ENCODE measurements around the gene FGA. TPM values are rescaled to one million over a fixed set of nuclear protein-coding genes. Genes with fewer than 3 reads are reported as not detected.

The FGA gene
- total RNA-seq, 1 experiment from 2014 or later: not detected

GRCh38 chr4:154614306-154614705, 23.8 kb upstream of the FGA start:
- DNase-seq: no peak
- Histone ChIP-seq H3F3A (ENCODE audit: insufficient read depth, low read depth) (no peaks in the 10 kb centered on the region), H4K20me1 (ENCODE audit: insufficient read depth) (no peaks in the 10 kb centered on the region), H3K79me2 (ENCODE audit: low read depth) (no peaks in the 10 kb centered on the region), H3K4me3 (no peak overlapping the region), H3K9me3 (ENCODE audit: insufficient read depth, low read depth) (no peaks in the 10 kb centered on the region), H3K4me2 (no peak overlapping the region), H3K27me3 (ENCODE audit: insufficient read depth, low read depth) (no peaks in the 10 kb centered on the region), H3K36me3 (ENCODE audit: low read depth) (no peaks in the 10 kb centered on the region), H3K27ac (no peak overlapping the region), H3K4me1 (replicated peaks; ENCODE audit: insufficient read depth) (no peaks in the 10 kb centered on the region), H3K9me2 (ENCODE audit: insufficient read depth) (no peaks in the 10 kb centered on the region), H2AFZ (no peak overlapping the region)
- intact Hi-C loops (cut with micrococcal nuclease; ENCODE audit: unreplicated experiment): no loop called here
- BruUV-seq (replicated peaks): no TSS peak
- TF ChIP-seq CTCF (conservative IDR thresholded peaks at IDR 0.05): no peak
- no peak for TF ChIP-seq EZH2 (IDR thresholded peaks at IDR 0.05; ENCODE audit: low read depth)
- CTCF ChIA-PET: interaction anchor here (0.6 kb wide), 1 partner anchor 74 kb away, joined by 4 read pairs; no protein-coding TSS in a partner anchor
- POLR2A ChIA-PET (ENCODE audit: unreplicated experiment): no interaction called here

GRCh38 chr4:154612472-154613414, 22.2 kb upstream of the FGA start, which contains the start of gene FGG:
Gene FGG, minus strand, starts transcription at chr4:154612656. Its CDS starts 47 bp downstream, at chr4:154612609.
- H2AFZ ChIP-seq: no peak within 1 kb of the TSS
- no peaks in the 10 kb centered on the region for H3F3A ChIP-seq (ENCODE audit: insufficient read depth, low read depth)
- H3K79me2 ChIP-seq (ENCODE audit: low read depth): no peaks in the 10 kb centered on the region
- DNase-seq: no peak
- H3K27ac ChIP-seq: no peak within 1 kb of the TSS
- POLR2A ChIA-PET (ENCODE audit: unreplicated experiment): interaction anchor here (0.5 kb wide), 1 partner anchor 63 kb away, joined by 7 read pairs; the partner anchor contains the start of gene PLRG1
- H3K9me2 ChIP-seq (ENCODE audit: insufficient read depth): no peaks in the 10 kb centered on the region
- BruUV-seq (replicated peaks): no TSS peak
- no peaks in the 10 kb centered on the region for H3K27me3 ChIP-seq (ENCODE audit: insufficient read depth, low read depth)
- no peaks in the 10 kb centered on the region for H3K36me3 ChIP-seq (ENCODE audit: low read depth)
- H3K9me3 ChIP-seq (ENCODE audit: insufficient read depth, low read depth): no peaks in the 10 kb centered on the region
- no peak within 1 kb of the TSS for H3K4me3 ChIP-seq
- intact Hi-C loops (cut with micrococcal nuclease; ENCODE audit: unreplicated experiment): no loop called here
- no peaks in the 10 kb centered on the region for H4K20me1 ChIP-seq (ENCODE audit: insufficient read depth)
- CTCF ChIA-PET: interaction anchor here (0.6 kb wide), 2 partner anchors 62 to 97 kb away, joined by 3 read pairs; partner anchors contain the start of gene PLRG1
- no peak within 1 kb of the TSS for H3K4me2 ChIP-seq
- TF ChIP-seq CTCF (conservative IDR thresholded peaks at IDR 0.05) (no peak), EZH2 (IDR thresholded peaks at IDR 0.05; ENCODE audit: low read depth) (no peak)
- no peaks in the 10 kb centered on the region for H3K4me1 ChIP-seq (replicated peaks; ENCODE audit: insufficient read depth)

GRCh38 chr4:154611833-154612232, 21.3 kb upstream of the FGA start:
- intact Hi-C loops (cut with micrococcal nuclease; ENCODE audit: unreplicated experiment): no loop called here
- H4K20me1 ChIP-seq (ENCODE audit: insufficient read depth): no peaks in the 10 kb centered on the region
- ChIA-PET POLR2A (ENCODE audit: unreplicated experiment) (interaction anchor here (0.5 kb wide), 1 partner anchor 62 kb away, joined by 7 read pairs; the partner anchor contains the start of gene PLRG1), CTCF (no interaction called here)
- H3F3A ChIP-seq (ENCODE audit: insufficient read depth, low read depth): no peaks in the 10 kb centered on the region
- no peak overlapping the region for H3K4me2 ChIP-seq
- TF ChIP-seq EZH2 (IDR thresholded peaks at IDR 0.05; ENCODE audit: low read depth) (no peak), CTCF (conservative IDR thresholded peaks at IDR 0.05) (no peak)
- no peak overlapping the region for H3K27ac ChIP-seq
- no peak overlapping the region for H3K4me3 ChIP-seq
- H3K9me2 ChIP-seq (ENCODE audit: insufficient read depth): no peaks in the 10 kb centered on the region
- no peak for DNase-seq
- H3K79me2 ChIP-seq (ENCODE audit: low read depth): no peaks in the 10 kb centered on the region
- H3K27me3 ChIP-seq (ENCODE audit: insufficient read depth, low read depth): no peaks in the 10 kb centered on the region
- no peak overlapping the region for H2AFZ ChIP-seq
- no peaks in the 10 kb centered on the region for H3K9me3 ChIP-seq (ENCODE audit: insufficient read depth, low read depth)
- no peaks in the 10 kb centered on the region for H3K4me1 ChIP-seq (replicated peaks; ENCODE audit: insufficient read depth)
- no peaks in the 10 kb centered on the region for H3K36me3 ChIP-seq (ENCODE audit: low read depth)
- no TSS peak for BruUV-seq (replicated peaks)
